ENCODE measurements around the gene HSPA9. TPM values are rescaled to one million over a fixed set of nuclear protein-coding genes. Genes with fewer than 3 reads are reported as not detected.

HSPA9 gene
- total and polyA plus RNA-seq, 10 of the 15 experiments (the other 5 are each of a cell fraction or from before 2014, with no cell fraction given): 145 to 455 (median 343) TPM

DNA sequence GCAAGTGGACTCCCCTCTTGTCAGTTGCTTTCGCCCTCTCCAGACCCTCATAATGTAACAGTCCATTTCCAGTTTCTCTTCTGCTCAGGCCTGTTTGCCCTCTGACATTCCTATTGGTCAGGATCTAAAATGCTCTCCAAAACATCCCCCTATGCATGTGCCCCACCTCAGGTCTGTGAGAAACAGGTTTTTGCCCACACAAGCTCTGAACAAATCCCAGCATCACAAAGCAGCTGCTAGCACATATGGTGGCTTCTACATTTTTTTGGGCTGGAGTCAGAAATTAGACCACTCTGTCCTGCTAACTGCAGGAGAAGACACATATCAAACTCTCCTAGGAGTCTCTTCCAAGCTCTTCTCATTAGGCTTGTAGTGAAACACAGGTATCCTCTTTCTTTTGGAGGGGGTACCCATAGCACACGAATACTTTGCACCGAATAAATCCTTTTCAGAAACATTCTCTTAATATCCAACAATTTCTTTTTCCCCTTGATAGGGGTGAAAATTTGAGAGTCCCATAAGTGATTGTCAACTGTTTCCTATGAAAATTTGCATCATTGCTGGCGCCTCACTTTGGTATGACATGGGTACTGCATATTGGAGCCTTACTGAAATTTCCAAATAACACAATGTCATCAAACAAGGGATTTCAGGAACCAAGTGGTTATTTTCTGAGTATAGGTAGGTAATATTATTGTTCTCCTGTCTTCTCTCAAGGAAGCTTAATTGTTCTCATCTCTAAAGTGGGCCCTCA, 19.3 kb upstream of the HSPA9 start:
- no peak overlapping the region for H3K4me3 ChIP-seq
- H3K36me3 ChIP-seq (ENCODE audit: control insufficient read depth in 2 of 2, insufficient read depth in 2 of 2, low read length in 1 of 2): no peaks in the 10 kb centered on the region
- TF ChIP-seq RB1 (IDR thresholded peaks at IDR 0.05; ENCODE audit: borderline replicate concordance) (no peak), JUNB (IDR thresholded peaks at IDR 0.05) (no peak), KLF5 (IDR thresholded peaks at IDR 0.05; ENCODE audit: partially characterized antibody) (no peak), EZH2 (IDR thresholded peaks at IDR 0.05; ENCODE audit: borderline replicate concordance, control insufficient read depth, low read depth, low read length) (no peak), CHD4 (IDR thresholded peaks at IDR 0.05) (no peak), IKZF1 (conservative IDR thresholded peaks at IDR 0.05) (no peak), IRF4 (IDR thresholded peaks at IDR 0.05; ENCODE audit: low read depth, low read length) (no peak), CTCF (IDR thresholded peaks at IDR 0.05 in 2 of 3, conservative IDR thresholded peaks at IDR 0.05 in 1 of 3; ENCODE audit: control insufficient read depth in 2 of 3, extremely low read depth in 1 of 3, insufficient read depth in 1 of 3, low read depth in 3 of 3, low read length in 3 of 3) (peak; percentile 4 to 44 (median 35); a peak in 1 of 6 replicates)
- 80% methylated on average over 4 of the region's 4 CpGs for whole genome bisulfite sequencing (ENCODE audit: insufficient coverage, insufficient replicate concordance, low lambda C conversion rate, missing lambda C conversion rate)
- SMC1A ChIA-PET (ENCODE audit: uncharacterized antibody, unreplicated experiment): interaction anchor here (1.1 to 1.2 kb wide), 2 partner anchors 10 to 15 kb away, joined by 4 read pairs; no protein-coding TSS in a partner anchor
- BruUV-seq (replicated peaks): no TSS peak
- H3K4me1 ChIP-seq (ENCODE audit: control insufficient read depth, insufficient read depth, low read length): no peaks in the 10 kb centered on the region
- no peak for FAIRE-seq
- CTCF ChIA-PET: interaction anchor here (1.0 to 4.6 kb wide), 7 partner anchors 9 to 19 kb away, joined by 3 to 17 read pairs (median 10); partner anchors contain the start of gene HSPA9
- H4K20me1 ChIP-seq (ENCODE audit: control insufficient read depth, insufficient read depth): no peaks in the 10 kb centered on the region
- H2AFZ ChIP-seq (ENCODE audit: control insufficient read depth, low read depth, low read length): no peak overlapping the region
- H3K27ac ChIP-seq (ENCODE audit: control insufficient read depth, insufficient read depth): no peak overlapping the region
- no peak overlapping the region for H3K4me2 ChIP-seq (ENCODE audit: control insufficient read depth, insufficient read depth)
- H3K9ac ChIP-seq (ENCODE audit: control insufficient read depth, insufficient read depth, low read length): no peak overlapping the region
- H3K9me3 ChIP-seq (replicated peaks; ENCODE audit: control insufficient read depth, insufficient read depth, low read length): no peaks in the 10 kb centered on the region
- in situ Hi-C loops (cut with MboI) (no loop called here), intact Hi-C loops (cut with micrococcal nuclease; ENCODE audit: unreplicated experiment) (no loop called here)
- RAD21 ChIA-PET (ENCODE audit: unreplicated experiment): interaction anchor here (1.9 kb wide), 1 partner anchor 15 kb away, joined by 5 read pairs; no protein-coding TSS in a partner anchor
- no peak; the same call in 2 of the 3 replicates for ATAC-seq
- no peaks in the 10 kb centered on the region for H3K27me3 ChIP-seq (replicated peaks in 1 of 2; ENCODE audit: control insufficient read depth in 2 of 2, insufficient read depth in 2 of 2, low read length in 1 of 2)
- POLR2A ChIA-PET: no interaction called here
- no peak for DNase-seq (ENCODE audit: low read depth, low spot score)
- no peaks in the 10 kb centered on the region for H3K79me2 ChIP-seq (ENCODE audit: control insufficient read depth, insufficient read depth, low read length)
